Adrenal gland (tissue), 5 donors: Measurements from ENCODE around the gene SUMF2.
"Not testable (repeated sequence)": the region's sequence is repeated elsewhere in the genome, so short reads cannot be mapped to it uniquely, and the experiment has no call there.

ENCODE experiments used
- CTCF ChIP-seq, 6 experiments: fragments of 450-650 bp in 4 of 6; fragments of 200-600 bp in 2 of 6; sonication (generic) in 1 of 6; IDR thresholded peaks; 1 replicate in 5 of 6; 2 replicates in 1 of 6; pipeline versions ENCODE4 v1.5.1 to v1.8.0; 2016 to 2021; ENCODE audit warnings: antibody characterized with exemption in 6 of 6, mild to moderate bottlenecking in 2 of 6, moderate library complexity in 1 of 6
- POLR2A ChIP-seq, 2 donors: fragments of 450-650 bp; IDR thresholded peaks; one replicate each; pipeline ENCODE4 v1.6.1; 2017; ENCODE audit warnings: antibody characterized with exemption in 2 of 2, mild to moderate bottlenecking in 2 of 2, moderate library complexity in 1 of 2
- donor health status: DM: no; HTN: no; CAD: no.

GRCh38 chr7:56048763-56049162 lies 15.3 kb upstream of the SUMF2 start:
- TF ChIP-seq CTCF, POLR2A (IDR thresholded peaks at IDR 0.05): not testable (repeated sequence)
